Stomach (tissue), 9 donors: ENCODE results near the gene RIN2. TPM values are rescaled to one million over a fixed set of nuclear protein-coding genes. Genes with fewer than 3 reads are reported as not detected.
"Not testable (repeated sequence)": the region's sequence is repeated elsewhere in the genome, so short reads cannot be mapped to it uniquely, and the experiment has no call there.

Experiments
- DNase-seq, 2 donors: peaks; one replicate each; pipeline versions ENCODE4 v3.0.0 to v3.0.0-alpha.2; 2013 to 2019
- H3K27ac ChIP-seq, 5 donors: fragments of 200-600 bp in 4 of 5; sonication (generic) in 4 of 5; one replicate each; pipeline ENCODE4 v1.5.1; 2013 to 2019; ENCODE audit warnings: mild to moderate bottlenecking in 1 of 5, moderate library complexity in 1 of 5
- H3K27me3 ChIP-seq, 3 donors: fragments of 200-600 bp; sonication (generic); one replicate each; pipeline ENCODE4 v1.5.1; 2017 to 2019; ENCODE audit warnings: mixed run types in 1 of 3
- H3K36me3 ChIP-seq, 4 donors: fragments of 200-600 bp; sonication (generic); 1 replicate in 3 of 4; 2 replicates in 1 of 4; pipeline ENCODE4 v1.5.1; 2016 to 2019
- H3K4me1 ChIP-seq, 4 donors: fragments of 200-600 bp; sonication (generic); one replicate each; pipeline ENCODE4 v1.5.1; 2016 to 2019
- H3K4me3 ChIP-seq, 4 donors: fragments of 200-600 bp; sonication (generic) in 3 of 4; one replicate each; pipeline ENCODE4 v1.5.1; 2016 to 2019; ENCODE audit warnings: mild to moderate bottlenecking in 1 of 4
- H3K9me3 ChIP-seq, 4 donors: fragments of 200-600 bp; sonication (generic); one replicate each; pipeline ENCODE4 v1.5.1; 2016 to 2019
- EP300 ChIP-seq: sonication (generic); formaldehyde crosslinking; IDR thresholded peaks from one replicate; pipeline ENCODE4 v1.6.1; 2017; ENCODE audit warnings: antibody characterized with exemption
- POLR2A ChIP-seq, 4 donors: fragments of 450-650 bp; IDR thresholded peaks; one replicate each; pipeline ENCODE4 v1.6.1; 2016; ENCODE audit warnings: antibody characterized with exemption in 4 of 4, control low read depth in 2 of 4, mild to moderate bottlenecking in 1 of 4, moderate library complexity in 1 of 4
- POLR2AphosphoS5 ChIP-seq, 3 donors: sonication (generic); formaldehyde crosslinking; IDR thresholded peaks; one replicate each; pipeline ENCODE4 v1.6.1; 2016; ENCODE audit warnings: antibody characterized with exemption in 3 of 3
- WGBS, 5 donors: extraction: QIAGEN DNeasy Blood & Tissue Kit in 3 of 5; methylation state at CpG; one replicate each; pipeline versions ENCODE4 v1.1.5 to v1.1.7; 2013 to 2018; 5-methylcytosine and 5-hydroxymethylcytosine counted together
- intact Hi-C: fragments of 100-400 bp; cut with DNase I; formaldehyde crosslinking; loops from one replicate; pipeline ENCODE4 v1.15.1; 2023; ENCODE audit warnings: low total_unique reads
- polyA plus RNA-seq, 3 donors: library from polyadenylated mRNA; stranded (reverse); fragments of 200-250 nt; gene quantifications; one replicate each; pipeline ENCODE4 v1.2.3, GENCODE V29; 2013
- total RNA-seq, 5 donors: library from RNA; depleted of rRNA; stranded (reverse); fragments of >200 nt; gene quantifications; one replicate each; pipeline versions ENCODE4 v1.1.0 to v1.2.3, GENCODE V29; 2014 to 2016
- TF ChIP-seq, protein P1 (sequence below), 7 experiments: fragments of 450-650 bp in 4 of 7; fragments of 200-600 bp in 3 of 7; sonication (generic) in 3 of 7; IDR thresholded peaks; one replicate each; pipeline ENCODE4 v1.5.1; 2016 to 2019; ENCODE audit warnings: antibody characterized with exemption in 7 of 7, control low read depth in 2 of 7, mild to moderate bottlenecking in 1 of 7
- donor health status: healthy with polysubstance abuse.
- donor health status: Bipolar disorder and iron deficiency.
- donor health status: healthy.

Gene RIN2
- total and polyA plus RNA-seq, 8 donors: 9.9 to 82.7 (median 27.0) TPM

DNA sequence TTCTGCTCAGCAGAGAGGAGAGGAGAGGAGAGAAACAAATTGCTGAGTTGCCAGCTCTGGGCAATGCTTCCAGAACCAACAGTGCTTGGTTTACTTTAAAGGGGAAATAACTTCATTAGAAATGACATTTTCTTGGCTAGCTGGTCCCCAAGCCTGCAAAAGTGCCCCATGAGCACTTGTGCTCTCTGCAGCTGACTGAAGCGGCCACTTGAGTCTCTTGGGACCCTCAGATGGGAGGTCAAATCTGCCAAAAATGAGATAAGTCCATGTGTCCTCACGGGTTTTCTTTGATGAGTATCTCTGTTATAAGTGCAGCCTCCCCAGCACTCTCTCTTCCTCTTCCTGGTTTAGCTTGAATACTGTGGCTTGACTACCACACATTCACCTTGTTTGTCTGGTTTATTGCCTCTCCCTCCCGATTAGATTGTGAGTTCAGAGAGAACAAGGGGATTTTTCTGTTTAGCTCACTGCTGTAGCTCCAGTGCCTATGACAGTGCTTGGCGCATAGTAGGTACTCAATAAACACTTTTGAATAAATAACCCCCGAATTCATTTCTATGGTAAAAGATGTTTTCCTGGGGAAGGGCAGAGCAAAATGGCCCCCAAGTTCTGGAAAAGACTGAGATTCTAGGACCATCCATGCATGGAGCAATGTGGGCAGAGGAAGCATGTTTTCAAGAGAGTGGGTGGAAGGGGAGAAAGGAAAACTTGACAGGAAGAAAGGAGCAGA, 7.0 kb upstream of the RIN2 start:
- H3K27ac ChIP-seq: peak overlapping the region; percentile 41 to 77 (median 70)
- WGBS, 5 donors: 29 to 50% (median 35%) methylated on average over 5 of the region's 5 CpGs
- no peaks in the 10 kb centered on the region for H3K27me3 ChIP-seq
- peaks cover 12 to 22% (median 16%) of the 10 kb centered on the region in 4 donors for H3K4me1 ChIP-seq
- H3K36me3 ChIP-seq: no peaks in the 10 kb centered on the region
- no peak for TF ChIP-seq POLR2A (IDR thresholded peaks at IDR 0.05)
- TF ChIP-seq, protein P1, sequence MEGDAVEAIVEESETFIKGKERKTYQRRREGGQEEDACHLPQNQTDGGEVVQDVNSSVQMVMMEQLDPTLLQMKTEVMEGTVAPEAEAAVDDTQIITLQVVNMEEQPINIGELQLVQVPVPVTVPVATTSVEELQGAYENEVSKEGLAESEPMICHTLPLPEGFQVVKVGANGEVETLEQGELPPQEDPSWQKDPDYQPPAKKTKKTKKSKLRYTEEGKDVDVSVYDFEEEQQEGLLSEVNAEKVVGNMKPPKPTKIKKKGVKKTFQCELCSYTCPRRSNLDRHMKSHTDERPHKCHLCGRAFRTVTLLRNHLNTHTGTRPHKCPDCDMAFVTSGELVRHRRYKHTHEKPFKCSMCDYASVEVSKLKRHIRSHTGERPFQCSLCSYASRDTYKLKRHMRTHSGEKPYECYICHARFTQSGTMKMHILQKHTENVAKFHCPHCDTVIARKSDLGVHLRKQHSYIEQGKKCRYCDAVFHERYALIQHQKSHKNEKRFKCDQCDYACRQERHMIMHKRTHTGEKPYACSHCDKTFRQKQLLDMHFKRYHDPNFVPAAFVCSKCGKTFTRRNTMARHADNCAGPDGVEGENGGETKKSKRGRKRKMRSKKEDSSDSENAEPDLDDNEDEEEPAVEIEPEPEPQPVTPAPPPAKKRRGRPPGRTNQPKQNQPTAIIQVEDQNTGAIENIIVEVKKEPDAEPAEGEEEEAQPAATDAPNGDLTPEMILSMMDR (IDR thresholded peaks at IDR 0.05): no peak
- TF ChIP-seq POLR2AphosphoS5 (IDR thresholded peaks at IDR 0.05): peak in 2 of 3 donors; percentile 35 to 60
- intact Hi-C loops: no loop called here
- H3K9me3 ChIP-seq: no peaks in the 10 kb centered on the region
- DNase-seq: peak in 1 of 2 donors; percentile 65
- no peak overlapping the region for H3K4me3 ChIP-seq

DNA sequence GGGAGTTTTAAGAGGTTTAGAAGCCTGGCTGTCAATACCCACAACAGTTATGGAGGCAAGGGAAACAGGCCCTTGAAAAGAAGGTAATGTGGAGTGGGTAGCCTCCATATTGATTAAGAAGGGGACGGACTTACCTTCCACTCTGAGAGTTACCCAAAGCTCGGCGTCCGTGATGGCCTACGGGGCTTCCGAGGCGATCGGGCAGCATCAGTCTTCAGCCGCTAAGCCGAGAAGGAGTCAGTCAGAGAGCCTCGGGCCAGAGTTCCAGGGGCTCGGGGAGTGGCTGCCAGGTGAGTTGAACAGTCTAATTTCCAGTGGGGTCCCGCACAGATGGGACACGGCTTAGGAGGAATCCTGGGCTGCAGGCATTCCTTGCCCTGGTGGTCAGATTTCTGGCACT, 3.9 kb upstream of the RIN2 start:
- H3K36me3 ChIP-seq, H3K4me3 ChIP-seq, H3K9me3 ChIP-seq, H3K27ac ChIP-seq, H3K27me3 ChIP-seq, intact Hi-C loops, DNase-seq: not testable (repeated sequence)
- peaks cover 21 to 36% (median 31%) of the 10 kb centered on the region in 4 donors for H3K4me1 ChIP-seq
- 88 to 97% (median 93%) methylated on average over 8 to 14 of the region's 14 CpGs for WGBS, 5 donors

- intact Hi-C loops: no loop called here
- Histone ChIP-seq H3K36me3 (no peaks in the 10 kb centered on the region), H3K27ac (peak overlapping the region; percentile 91 to 98 (median 95)), H3K9me3 (no peaks in the 10 kb centered on the region), H3K27me3 (peaks cover 0 to 4% (median 0%) of the 10 kb centered on the region in 3 donors), H3K4me3 (peak overlapping the region; percentile 71 to 83 (median 74)), H3K4me1 (peaks cover 19 to 39% (median 36%) of the 10 kb centered on the region in 4 donors)
- TF ChIP-seq, protein P1 (IDR thresholded peaks at IDR 0.05): no peak
- TF ChIP-seq EP300 (no peak), POLR2AphosphoS5 (IDR thresholded peaks at IDR 0.05) (no peak), POLR2A (IDR thresholded peaks at IDR 0.05) (no peak)
- peak; percentile 40 to 63 for DNase-seq
- WGBS, 5 donors: 7 to 14% (median 11%) methylated on average over 22 of the region's 22 CpGs
These were observed 1.1 kb upstream of the RIN2 start for GRCh38 chr20:19756761-19757486.

- intact Hi-C loops: no loop called here
- Histone ChIP-seq H3K27ac (peak overlapping the region; percentile 91 to 98 (median 95)), H3K4me3 (peak overlapping the region; percentile 71 to 83 (median 74)), H3K36me3 (no peaks in the 10 kb centered on the region), H3K27me3 (peaks cover 0 to 4% (median 0%) of the 10 kb centered on the region in 3 donors), H3K9me3 (no peaks in the 10 kb centered on the region), H3K4me1 (peaks cover 19 to 40% (median 38%) of the 10 kb centered on the region in 4 donors)
- 0 to 1% (median 0%) methylated on average over 19 to 45 of the region's 45 CpGs for WGBS, 5 donors
- DNase-seq: peak; percentile 92 to 98
- TF ChIP-seq, protein P1 (IDR thresholded peaks at IDR 0.05): no peak
- TF ChIP-seq POLR2AphosphoS5 (IDR thresholded peaks at IDR 0.05): peak; percentile 4 to 61 (median 35)
- no peak for TF ChIP-seq EP300
- no peak for TF ChIP-seq POLR2A (IDR thresholded peaks at IDR 0.05)
These were observed 448 bp upstream of the RIN2 start for GRCh38 chr20:19757487-19758132.
